ENCODE data around the gene ZNF587B.
"Not testable (repeated sequence)": the region's sequence is repeated elsewhere in the genome, so short reads cannot be mapped to it uniquely, and the experiment has no call there.

DNA sequence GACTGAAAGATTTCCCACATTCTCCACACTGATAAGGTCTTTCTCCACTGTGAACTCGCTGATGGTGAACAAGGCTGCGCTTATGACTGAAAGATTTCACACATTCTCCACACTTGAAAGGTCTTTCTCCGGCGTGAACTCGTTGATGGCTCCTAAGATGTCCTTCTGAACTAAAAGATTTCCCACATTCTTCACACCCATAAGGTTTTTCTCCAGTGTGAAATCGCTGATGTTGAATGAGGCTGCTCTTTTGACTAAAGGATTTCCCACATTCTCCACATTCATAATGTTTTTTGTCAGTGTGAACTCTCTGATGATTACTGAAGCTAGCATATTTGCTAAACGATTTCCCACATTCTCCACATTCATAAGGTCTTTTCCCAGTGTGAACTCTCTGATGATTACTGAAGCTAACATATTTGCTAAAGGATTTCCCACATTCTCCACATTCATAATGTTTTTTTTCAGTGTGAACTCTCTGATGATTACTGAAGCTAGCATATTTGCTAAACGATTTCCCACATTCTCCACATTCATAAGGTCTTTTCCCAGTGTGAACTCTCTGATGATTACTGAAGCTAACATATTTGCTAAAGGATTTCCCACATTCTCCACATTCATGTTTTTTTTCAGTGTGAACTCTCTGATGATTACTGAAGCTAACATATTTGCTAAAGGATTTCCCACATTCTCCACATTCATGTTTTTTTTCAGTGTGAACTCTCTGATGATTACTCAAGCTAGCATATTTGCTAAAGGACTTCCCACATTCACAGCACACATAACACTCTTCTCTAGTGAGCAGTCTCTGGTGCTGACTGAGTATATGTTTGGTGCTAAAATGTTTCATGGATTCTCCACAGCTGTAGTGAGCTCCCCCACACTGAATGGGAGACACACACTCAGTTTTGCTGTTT lies 44.0 kb downstream of the ZNF587B start:
- not testable (repeated sequence) for TF ChIP-seq FOXK2 (conservative IDR thresholded peaks at IDR 0.05 in 1 of 2, IDR thresholded peaks at IDR 0.05 in 1 of 2; ENCODE audit: low read depth in 2 of 2); MEIS2 (IDR thresholded peaks at IDR 0.05; ENCODE audit: partially characterized antibody); POLR2A (conservative IDR thresholded peaks at IDR 0.05); MYC (IDR thresholded peaks at IDR 0.05; ENCODE audit: low read depth, low read length); MYC (CRISPR knock-in tag; IDR thresholded peaks at IDR 0.05; ENCODE audit: borderline replicate concordance, low read depth)
- TF ChIP-seq, protein P1, sequence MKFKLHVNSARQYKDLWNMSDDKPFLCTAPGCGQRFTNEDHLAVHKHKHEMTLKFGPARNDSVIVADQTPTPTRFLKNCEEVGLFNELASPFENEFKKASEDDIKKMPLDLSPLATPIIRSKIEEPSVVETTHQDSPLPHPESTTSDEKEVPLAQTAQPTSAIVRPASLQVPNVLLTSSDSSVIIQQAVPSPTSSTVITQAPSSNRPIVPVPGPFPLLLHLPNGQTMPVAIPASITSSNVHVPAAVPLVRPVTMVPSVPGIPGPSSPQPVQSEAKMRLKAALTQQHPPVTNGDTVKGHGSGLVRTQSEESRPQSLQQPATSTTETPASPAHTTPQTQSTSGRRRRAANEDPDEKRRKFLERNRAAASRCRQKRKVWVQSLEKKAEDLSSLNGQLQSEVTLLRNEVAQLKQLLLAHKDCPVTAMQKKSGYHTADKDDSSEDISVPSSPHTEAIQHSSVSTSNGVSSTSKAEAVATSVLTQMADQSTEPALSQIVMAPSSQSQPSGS (CRISPR knock-in tag; IDR thresholded peaks at IDR 0.05), result not testable (repeated sequence)
- TF ChIP-seq, protein P2, sequence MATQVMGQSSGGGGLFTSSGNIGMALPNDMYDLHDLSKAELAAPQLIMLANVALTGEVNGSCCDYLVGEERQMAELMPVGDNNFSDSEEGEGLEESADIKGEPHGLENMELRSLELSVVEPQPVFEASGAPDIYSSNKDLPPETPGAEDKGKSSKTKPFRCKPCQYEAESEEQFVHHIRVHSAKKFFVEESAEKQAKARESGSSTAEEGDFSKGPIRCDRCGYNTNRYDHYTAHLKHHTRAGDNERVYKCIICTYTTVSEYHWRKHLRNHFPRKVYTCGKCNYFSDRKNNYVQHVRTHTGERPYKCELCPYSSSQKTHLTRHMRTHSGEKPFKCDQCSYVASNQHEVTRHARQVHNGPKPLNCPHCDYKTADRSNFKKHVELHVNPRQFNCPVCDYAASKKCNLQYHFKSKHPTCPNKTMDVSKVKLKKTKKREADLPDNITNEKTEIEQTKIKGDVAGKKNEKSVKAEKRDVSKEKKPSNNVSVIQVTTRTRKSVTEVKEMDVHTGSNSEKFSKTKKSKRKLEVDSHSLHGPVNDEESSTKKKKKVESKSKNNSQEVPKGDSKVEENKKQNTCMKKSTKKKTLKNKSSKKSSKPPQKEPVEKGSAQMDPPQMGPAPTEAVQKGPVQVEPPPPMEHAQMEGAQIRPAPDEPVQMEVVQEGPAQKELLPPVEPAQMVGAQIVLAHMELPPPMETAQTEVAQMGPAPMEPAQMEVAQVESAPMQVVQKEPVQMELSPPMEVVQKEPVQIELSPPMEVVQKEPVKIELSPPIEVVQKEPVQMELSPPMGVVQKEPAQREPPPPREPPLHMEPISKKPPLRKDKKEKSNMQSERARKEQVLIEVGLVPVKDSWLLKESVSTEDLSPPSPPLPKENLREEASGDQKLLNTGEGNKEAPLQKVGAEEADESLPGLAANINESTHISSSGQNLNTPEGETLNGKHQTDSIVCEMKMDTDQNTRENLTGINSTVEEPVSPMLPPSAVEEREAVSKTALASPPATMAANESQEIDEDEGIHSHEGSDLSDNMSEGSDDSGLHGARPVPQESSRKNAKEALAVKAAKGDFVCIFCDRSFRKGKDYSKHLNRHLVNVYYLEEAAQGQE (IDR thresholded peaks at IDR 0.05; ENCODE audit: borderline replicate concordance), result not testable (repeated sequence)
- TF ChIP-seq, protein P2 (CRISPR knock-in tag; IDR thresholded peaks at IDR 0.05; ENCODE audit: low read depth), result not testable (repeated sequence)
- TF ChIP-seq, protein P3, sequence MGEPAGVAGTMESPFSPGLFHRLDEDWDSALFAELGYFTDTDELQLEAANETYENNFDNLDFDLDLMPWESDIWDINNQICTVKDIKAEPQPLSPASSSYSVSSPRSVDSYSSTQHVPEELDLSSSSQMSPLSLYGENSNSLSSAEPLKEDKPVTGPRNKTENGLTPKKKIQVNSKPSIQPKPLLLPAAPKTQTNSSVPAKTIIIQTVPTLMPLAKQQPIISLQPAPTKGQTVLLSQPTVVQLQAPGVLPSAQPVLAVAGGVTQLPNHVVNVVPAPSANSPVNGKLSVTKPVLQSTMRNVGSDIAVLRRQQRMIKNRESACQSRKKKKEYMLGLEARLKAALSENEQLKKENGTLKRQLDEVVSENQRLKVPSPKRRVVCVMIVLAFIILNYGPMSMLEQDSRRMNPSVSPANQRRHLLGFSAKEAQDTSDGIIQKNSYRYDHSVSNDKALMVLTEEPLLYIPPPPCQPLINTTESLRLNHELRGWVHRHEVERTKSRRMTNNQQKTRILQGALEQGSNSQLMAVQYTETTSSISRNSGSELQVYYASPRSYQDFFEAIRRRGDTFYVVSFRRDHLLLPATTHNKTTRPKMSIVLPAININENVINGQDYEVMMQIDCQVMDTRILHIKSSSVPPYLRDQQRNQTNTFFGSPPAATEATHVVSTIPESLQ (CRISPR knock-in tag; IDR thresholded peaks at IDR 0.05), result not testable (repeated sequence)
- TF ChIP-seq, protein P4, sequence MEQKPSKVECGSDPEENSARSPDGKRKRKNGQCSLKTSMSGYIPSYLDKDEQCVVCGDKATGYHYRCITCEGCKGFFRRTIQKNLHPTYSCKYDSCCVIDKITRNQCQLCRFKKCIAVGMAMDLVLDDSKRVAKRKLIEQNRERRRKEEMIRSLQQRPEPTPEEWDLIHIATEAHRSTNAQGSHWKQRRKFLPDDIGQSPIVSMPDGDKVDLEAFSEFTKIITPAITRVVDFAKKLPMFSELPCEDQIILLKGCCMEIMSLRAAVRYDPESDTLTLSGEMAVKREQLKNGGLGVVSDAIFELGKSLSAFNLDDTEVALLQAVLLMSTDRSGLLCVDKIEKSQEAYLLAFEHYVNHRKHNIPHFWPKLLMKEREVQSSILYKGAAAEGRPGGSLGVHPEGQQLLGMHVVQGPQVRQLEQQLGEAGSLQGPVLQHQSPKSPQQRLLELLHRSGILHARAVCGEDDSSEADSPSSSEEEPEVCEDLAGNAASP (IDR thresholded peaks at IDR 0.05), result not testable (repeated sequence)
